ENCODE measurements around the gene ZDHHC14. TPM values are rescaled to one million over a fixed set of nuclear protein-coding genes. Genes with fewer than 3 reads are reported as not detected.
A peak's percentile ranks its signal among the peaks of the same experiment; 100 is the strongest.
"Not testable (repeated sequence)": the region's sequence is repeated elsewhere in the genome, so short reads cannot be mapped to it uniquely, and the experiment has no call there.

Gene ZDHHC14
- total RNA-seq, 4 donors from 2014 or later: 6.2 to 20.6 (median 15.1) TPM

- peak; percentile 14 for DNase-seq
- H3K9me3 ChIP-seq: no peaks in the 10 kb centered on the region
- H3K4me3 ChIP-seq (replicated peaks in 1 of 3): peak overlapping the region in 1 of 3 donors; percentile 5
- H3K36me3 ChIP-seq: no peaks in the 10 kb centered on the region
- intact Hi-C loops (cut with DNase I): no loop called here
- WGBS, 2 donors: 49 to 68% methylated on average over 6 of the region's 6 CpGs
- TF ChIP-seq POLR2A (IDR thresholded peaks at IDR 0.05): no peak
- no peak for TF ChIP-seq CTCF (IDR thresholded peaks at IDR 0.05)
- peak overlapping the region in 2 of 3 donors; percentile 45 to 57 for H3K27ac ChIP-seq
- peaks cover 0 to 14% of the 10 kb centered on the region in 2 donors for H3K4me1 ChIP-seq
- no peaks in the 10 kb centered on the region for H3K27me3 ChIP-seq
These were observed 334.8 kb downstream of the ZDHHC14 start for GRCh38 chr6:157715728-157716164.

GRCh38 chr6:157716251-157716995 lies 335.4 kb downstream of the ZDHHC14 start:
- peaks cover 0 to 14% of the 10 kb centered on the region in 2 donors for H3K4me1 ChIP-seq

GRCh38 chr6:157717340-157717748 lies 336.4 kb downstream of the ZDHHC14 start:
- 73 to 76% methylated on average over 7 of the region's 7 CpGs for WGBS, 2 donors
- no peak overlapping the region for H3K27ac ChIP-seq
- no peaks in the 10 kb centered on the region for H3K36me3 ChIP-seq
- intact Hi-C loops (cut with DNase I): no loop called here
- TF ChIP-seq CTCF (IDR thresholded peaks at IDR 0.05): no peak
- no peak for TF ChIP-seq POLR2A (IDR thresholded peaks at IDR 0.05)
- DNase-seq: no peak
- H3K4me3 ChIP-seq (replicated peaks in 1 of 3): no peak overlapping the region
- H3K27me3 ChIP-seq: no peaks in the 10 kb centered on the region
- peaks cover 0 to 14% of the 10 kb centered on the region in 2 donors for H3K4me1 ChIP-seq
- no peaks in the 10 kb centered on the region for H3K9me3 ChIP-seq

More at GRCh38 chr6:157716251-157716995, 335.4 kb downstream of the ZDHHC14 start:
- H3K27ac ChIP-seq: peak overlapping the region in 2 of 3 donors; percentile 45 to 57
- no peaks in the 10 kb centered on the region for H3K27me3 ChIP-seq
- intact Hi-C loops (cut with DNase I): no loop called here
- DNase-seq: no peak
- no peaks in the 10 kb centered on the region for H3K36me3 ChIP-seq
- 77% methylated on average over 12 of the region's 12 CpGs for WGBS, 2 donors
- H3K9me3 ChIP-seq: no peaks in the 10 kb centered on the region
- TF ChIP-seq POLR2A (IDR thresholded peaks at IDR 0.05): no peak
- TF ChIP-seq CTCF (IDR thresholded peaks at IDR 0.05): no peak
- H3K4me3 ChIP-seq (replicated peaks in 1 of 3): peak overlapping the region in 1 of 3 donors; percentile 5

GRCh38 chr6:157718503-157719187 lies 337.7 kb downstream of the ZDHHC14 start:
- Histone ChIP-seq H3K27me3 (no peaks in the 10 kb centered on the region), H3K9me3 (no peaks in the 10 kb centered on the region), H3K4me3 (replicated peaks in 1 of 3) (no peak overlapping the region), H3K27ac (no peak overlapping the region), H3K4me1 (peaks cover 0 to 21% of the 10 kb centered on the region in 2 donors), H3K36me3 (no peaks in the 10 kb centered on the region)
- 80 to 88% methylated on average over 5 to 7 of the region's 7 CpGs for WGBS, 2 donors
- TF ChIP-seq CTCF (IDR thresholded peaks at IDR 0.05): no peak
- TF ChIP-seq POLR2A (IDR thresholded peaks at IDR 0.05): no peak
- no peak for DNase-seq
- intact Hi-C loops (cut with DNase I): no loop called here

- intact Hi-C loops (cut with DNase I): not testable (repeated sequence)
- 94 to 96% methylated on average over 6 of the region's 6 CpGs for WGBS, 2 donors
These were observed 340.0 kb downstream of the ZDHHC14 start for GRCh38 chr6:157720964-157721363.

More at GRCh38 chr6:157720964-157721363, 340.0 kb downstream of the ZDHHC14 start:
- H3K9me3 ChIP-seq; H3K4me3 ChIP-seq (replicated peaks in 1 of 3); H3K27ac ChIP-seq; H3K36me3 ChIP-seq; DNase-seq; H3K27me3 ChIP-seq: not testable (repeated sequence)
- peaks cover 0 to 20% of the 10 kb centered on the region in 2 donors for H3K4me1 ChIP-seq

Data from thyroid gland (tissue), 4 donors.